HCT116 (cell line): ENCODE results near the gene OR6T1. TPM values are rescaled to one million over a fixed set of nuclear protein-coding genes. Genes with fewer than 3 reads are reported as not detected.

ENCODE experiments used
- ATAC-seq: fragments of 200-7000 bp; cut with Tn5 transposase; 2 replicates; pipeline ENCODE4 v1.9.1; 2020; ENCODE audit warnings: mild to moderate bottlenecking, moderate library complexity
- BruUV-seq: library from RNA; stranded (reverse); fragments of 400-500 nt; replicated peaks from 2 replicates; lab custom pipeline; 2021; lab: Mats Ljungman, UMichigan
- CTCF ChIA-PET: fragments of 300-600 bp; sonication (Branson Sonifier 250); formaldehyde crosslinking; loops from one replicate; lab custom pipeline; 2021; ENCODE audit warnings: antibody characterized with exemption; lab: Charles Lee
- POLR2A ChIA-PET: fragments of 300-600, 350-600 bp; sonication (Branson Sonifier 250); formaldehyde crosslinking; loops from one replicate; lab custom pipeline; 2021; ENCODE audit warnings: antibody characterized with exemption; lab: Charles Lee
- RAD21 ChIA-PET, 2 experiments: fragments of 300-600 bp; sonication (Branson Sonifier 250); formaldehyde crosslinking; loops; one replicate each; lab custom pipeline; 2023; ENCODE audit warnings: low total read pairs in 2 of 2; ENCODE audit not compliant: uncharacterized antibody in 2 of 2, unreplicated experiment in 2 of 2, low non-redundant PET in 1 of 2; lab: Charles Lee
- DNase-seq: peaks from one replicate; pipeline ENCODE4 v3.0.0-alpha.2; 2010; ENCODE audit warnings: low read depth, low spot score
- H2AFZ ChIP-seq: fragments of 200-600 bp; shearing (Covaris generic), sonication (generic); 2 replicates; pipeline ENCODE4 v1.6.1; 2017; ENCODE audit warnings: low read depth, mixed run types, mixed read lengths, antibody characterized with exemption, low read length; ENCODE audit not compliant: poor library complexity, severe bottlenecking
- H3K27ac ChIP-seq: 2 replicates; pipeline ENCODE4 v1.5.1; 2012; ENCODE audit warnings: low read depth, low read length
- H3K27me3 ChIP-seq: fragments of 200-600 bp; sonication (generic); 2 replicates; pipeline ENCODE4 v1.6.1; 2016; ENCODE audit warnings: mixed run types, low read length, mixed read lengths; ENCODE audit not compliant: insufficient read depth
- H3K36me3 ChIP-seq, 2 experiments: fragments of 200-500 bp in 1 of 2; fragments of 200-600 bp in 1 of 2; sonication (Bioruptor generic) in 1 of 2; sonication (generic) in 1 of 2; 2 replicates each; pipeline versions ENCODE4 v1.5.1 to v1.6.1; 2014 to 2016; ENCODE audit warnings: low read length in 2 of 2, inconsistent platforms in 1 of 2, mixed read lengths in 1 of 2, mixed run types in 1 of 2; ENCODE audit not compliant: insufficient read depth in 2 of 2, control insufficient read depth in 1 of 2
- H3K4me1 ChIP-seq, 2 experiments: fragments of 200-600 bp in 1 of 2; sonication (generic) in 1 of 2; 2 replicates each; pipeline versions ENCODE4 v1.5.1 to v1.6.1; 2012 to 2017; ENCODE audit warnings: low read length in 2 of 2, inconsistent platforms in 1 of 2, mild to moderate bottlenecking in 1 of 2, mixed read lengths in 1 of 2, mixed run types in 1 of 2, moderate library complexity in 1 of 2; ENCODE audit not compliant: insufficient read depth in 2 of 2, control insufficient read depth in 1 of 2
- H3K4me2 ChIP-seq: fragments of 200-600 bp; sonication (generic); 2 replicates; pipeline ENCODE4 v1.6.1; 2017; ENCODE audit warnings: mixed run types, low read length, mixed read lengths
- H3K4me3 ChIP-seq, 2 experiments: fragments of 200-600 bp in 1 of 2; sonication (generic) in 1 of 2; replicated peaks in 1 of 2; 2 replicates each; pipeline ENCODE4 v1.5.1; 2011 to 2016; ENCODE audit warnings: low read length in 2 of 2, control low read depth in 1 of 2, low read depth in 1 of 2, mild to moderate bottlenecking in 1 of 2, mixed read lengths in 1 of 2, mixed run types in 1 of 2
- H3K79me2 ChIP-seq: fragments of 200-600 bp; sonication (generic); 2 replicates; pipeline ENCODE4 v1.6.1; 2017; ENCODE audit warnings: mild to moderate bottlenecking, mixed run types, low read length, moderate library complexity, mixed read lengths; ENCODE audit not compliant: insufficient read depth
- H3K9ac ChIP-seq: fragments of 200-600 bp; sonication (generic); 2 replicates; pipeline ENCODE4 v1.6.1; 2016; ENCODE audit warnings: low read length, mixed read lengths
- H3K9me2 ChIP-seq: fragments of 200-600 bp; sonication (generic), shearing (Covaris generic); 2 replicates; pipeline ENCODE4 v1.6.1; 2017; ENCODE audit warnings: mixed run types, mild to moderate bottlenecking, moderate library complexity; ENCODE audit not compliant: insufficient read depth
- H3K9me3 ChIP-seq, 2 experiments: fragments of 200-500 bp in 1 of 2; fragments of 200-600 bp in 1 of 2; sonication (Bioruptor generic) in 1 of 2; sonication (generic) in 1 of 2; 2 replicates each; pipeline ENCODE4 v1.6.1; 2014 to 2017; ENCODE audit warnings: low read length in 2 of 2, mixed read lengths in 2 of 2, inconsistent platforms in 1 of 2, low read depth in 1 of 2, mild to moderate bottlenecking in 1 of 2, mixed run types in 1 of 2, moderate library complexity in 1 of 2; ENCODE audit not compliant: control insufficient read depth in 1 of 2, insufficient read depth in 1 of 2
- H4K20me1 ChIP-seq: fragments of 200-600 bp; sonication (generic), shearing (Covaris generic); 2 replicates; pipeline ENCODE4 v1.6.1; 2017; ENCODE audit warnings: mixed run types, mild to moderate bottlenecking, moderate library complexity; ENCODE audit not compliant: insufficient read depth
- ATF3 ChIP-seq: IDR thresholded peaks from 2 replicates; pipeline ENCODE4 v1.6.1; 2012
- CBX3 ChIP-seq: IDR thresholded peaks from 2 replicates; pipeline ENCODE4 v1.6.1; 2012; ENCODE audit warnings: low read depth
- CEBPB ChIP-seq: IDR thresholded peaks from 2 replicates; pipeline ENCODE4 v1.6.1; 2012; ENCODE audit warnings: low read depth
- EGR1 ChIP-seq: IDR thresholded peaks from 2 replicates; pipeline ENCODE4 v1.6.1; 2012; ENCODE audit warnings: low read depth
- FOSL1 ChIP-seq: IDR thresholded peaks from 2 replicates; pipeline ENCODE4 v1.6.1; 2012; ENCODE audit warnings: low read depth
- POLR2A ChIP-seq: IDR thresholded peaks from 2 replicates; pipeline ENCODE4 v1.7.0; 2011; ENCODE audit warnings: borderline replicate concordance; ENCODE audit not compliant: insufficient read depth, insufficient read length; ENCODE audit errors: extremely low read depth
- POLR2AphosphoS5 ChIP-seq: IDR thresholded peaks from 2 replicates; pipeline ENCODE4 v1.6.1; 2011; ENCODE audit warnings: mild to moderate bottlenecking, low read depth, low read length, moderate library complexity
- RAD21 ChIP-seq: IDR thresholded peaks from 2 replicates; pipeline ENCODE4 v1.6.1; 2012; ENCODE audit warnings: low read depth, mild to moderate bottlenecking
- REST ChIP-seq: IDR thresholded peaks from 2 replicates; pipeline ENCODE4 v1.6.1; 2012; ENCODE audit warnings: low read depth
- SIN3A ChIP-seq: IDR thresholded peaks from 2 replicates; pipeline ENCODE4 v1.6.1; 2012; ENCODE audit warnings: low read depth
- SRF ChIP-seq: IDR thresholded peaks from 2 replicates; pipeline ENCODE4 v1.6.1; 2012; ENCODE audit warnings: low read depth
- TCF7L2 ChIP-seq: IDR thresholded peaks from 2 replicates; pipeline ENCODE4 v1.7.0; 2011; ENCODE audit warnings: borderline replicate concordance, inconsistent platforms; ENCODE audit not compliant: insufficient read depth, insufficient read length; ENCODE audit errors: extremely low read depth
- YY1 ChIP-seq: IDR thresholded peaks from 2 replicates; pipeline ENCODE4 v1.6.1; 2011; ENCODE audit warnings: low read length, low read depth, moderate library complexity, mild to moderate bottlenecking; ENCODE audit not compliant: insufficient replicate concordance; ENCODE audit errors: extremely low read depth
- ZFX ChIP-seq: fragments of 450-650 bp; IDR thresholded peaks from 2 replicates; pipeline ENCODE4 v1.6.1; 2017
- ZNF274 ChIP-seq: fragments of 200-500 bp; sonication (Bioruptor generic); IDR thresholded peaks from 2 replicates; pipeline ENCODE4 v1.6.1; 2014; ENCODE audit warnings: mild to moderate bottlenecking, low read depth, low read length, inconsistent platforms
- intact Hi-C: fragments of 100-400 bp; cut with micrococcal nuclease; formaldehyde crosslinking; loops from 2 replicates; pipeline ENCODE4 v1.10.0; 2022
- total RNA-seq: library from RNA; stranded (reverse); gene quantifications from one replicate; pipeline ENCODE4 v1.2.1, GENCODE V29; 2021; ENCODE audit not compliant: unreplicated experiment

Gene OR6T1
- total RNA-seq, 1 experiment from 2014 or later, result not detected

- H3K27me3 ChIP-seq, result 0 out of 2 replicates have a peak, but pooled peaks cover 6% of the 10 kb centered on the region
- intact Hi-C loops, result no loop called here
- H3K9me2 ChIP-seq, result no peaks in the 10 kb centered on the region
- no peak overlapping the region for H3K9ac ChIP-seq
- H4K20me1 ChIP-seq, result no peaks in the 10 kb centered on the region
- H3K4me2 ChIP-seq, result no peak overlapping the region
- BruUV-seq, result no TSS peak
- POLR2A ChIA-PET, result no interaction called here
- no peak for DNase-seq
- CTCF ChIA-PET, result no interaction called here
- no peak overlapping the region for H3K4me3 ChIP-seq
- H3K9me3 ChIP-seq, result no peaks in the 10 kb centered on the region
- no peak overlapping the region for H2AFZ ChIP-seq
- RAD21 ChIA-PET, result no interaction called here
- TF ChIP-seq CEBPB (no peak), RAD21 (no peak), FOSL1 (no peak)
- H3K36me3 ChIP-seq, result no peaks in the 10 kb centered on the region
- no peaks in the 10 kb centered on the region for H3K4me1 ChIP-seq
- H3K27ac ChIP-seq, result no peak overlapping the region
- H3K79me2 ChIP-seq, result no peaks in the 10 kb centered on the region
- no peak for ATAC-seq
These were observed 1.5 kb upstream of the OR6T1 start for GRCh38 chr11:123945132-123945531.

GRCh38 chr11:123942413-123942812 lies 1.2 kb downstream of the OR6T1 start:
- H3K4me2 ChIP-seq, result no peak overlapping the region
- no peaks in the 10 kb centered on the region for H3K9me2 ChIP-seq
- ChIA-PET RAD21 (no interaction called here), CTCF (no interaction called here), POLR2A (no interaction called here)
- no peak for DNase-seq
- no peaks in the 10 kb centered on the region for H3K79me2 ChIP-seq
- H3K36me3 ChIP-seq, result no peaks in the 10 kb centered on the region
- no peak overlapping the region for H3K9ac ChIP-seq
- H3K9me3 ChIP-seq, result no peaks in the 10 kb centered on the region
- no peak for TF ChIP-seq REST
- TF ChIP-seq ATF3, result no peak
- no peak for TF ChIP-seq ZNF274
- TF ChIP-seq SIN3A, result no peak
- no peak for TF ChIP-seq SRF
- TF ChIP-seq EGR1, result no peak
- TF ChIP-seq TCF7L2, result no peak
- TF ChIP-seq ZFX, result no peak
- no peak for TF ChIP-seq POLR2A
- TF ChIP-seq POLR2AphosphoS5, result no peak
- no peak for TF ChIP-seq YY1
- TF ChIP-seq CBX3, result no peak
- TF ChIP-seq RAD21, result no peak
- no TSS peak for BruUV-seq
- H2AFZ ChIP-seq, result no peak overlapping the region
- H3K4me3 ChIP-seq, result no peak overlapping the region
- H3K27ac ChIP-seq, result no peak overlapping the region
- no peaks in the 10 kb centered on the region for H3K4me1 ChIP-seq
- no peaks in the 10 kb centered on the region for H4K20me1 ChIP-seq
- 0 out of 2 replicates have a peak, but pooled peaks cover 8% of the 10 kb centered on the region for H3K27me3 ChIP-seq
- no peak for ATAC-seq
- intact Hi-C loops, result no loop called here
